GM23338 (cell line): ENCODE measurements around the gene PPBP. TPM values are rescaled to one million over a fixed set of nuclear protein-coding genes. Genes with fewer than 3 reads are reported as not detected.

Experiments
- ATAC-seq: fragments of 200-7000 bp; cut with Tn5 transposase; 3 replicates; pipeline ENCODE4 v1.9.1; 2020
- DNase-seq: peaks from one replicate; pipeline ENCODE4 v3.0.0-alpha.2; 2015; ENCODE audit warnings: low spot score
- H2AFZ ChIP-seq: fragments of 200-600 bp; sonication (generic); 2 replicates; pipeline ENCODE4 v1.8.0; 2016; ENCODE audit warnings: antibody characterized with exemption, mild to moderate bottlenecking, moderate library complexity
- H3F3A ChIP-seq: fragments of 200-600 bp; sonication (generic); replicated peaks from 2 replicates; pipeline ENCODE4 v1.8.0; 2017; ENCODE audit warnings: antibody characterized with exemption, mixed run types, low read depth
- H3K27ac ChIP-seq: fragments of 200-600 bp; sonication (generic); 2 replicates; pipeline ENCODE4 v1.6.1; 2016; ENCODE audit warnings: low read depth
- H3K27me3 ChIP-seq: fragments of 200-600 bp; sonication (generic); 2 replicates; pipeline ENCODE4 v1.8.0; 2016; ENCODE audit warnings: mild to moderate bottlenecking, mixed run types, moderate library complexity; ENCODE audit not compliant: insufficient read depth
- H3K36me3 ChIP-seq: fragments of 200-600 bp; sonication (generic); 2 replicates; pipeline ENCODE4 v1.8.0; 2016; ENCODE audit warnings: mild to moderate bottlenecking; ENCODE audit not compliant: insufficient read depth
- H3K4me1 ChIP-seq: fragments of 200-600 bp; sonication (generic); 2 replicates; pipeline ENCODE4 v1.8.0; 2016; ENCODE audit warnings: mild to moderate bottlenecking, moderate library complexity; ENCODE audit not compliant: insufficient read depth
- H3K4me2 ChIP-seq: fragments of 200-600 bp; sonication (generic); 2 replicates; pipeline ENCODE4 v1.7.1; 2017; ENCODE audit warnings: mixed run types
- H3K4me3 ChIP-seq: fragments of 200-600 bp; sonication (generic); 2 replicates; pipeline ENCODE4 v1.6.1; 2016; ENCODE audit warnings: mixed run types
- H3K79me2 ChIP-seq: fragments of 200-600 bp; sonication (generic); replicated peaks from 2 replicates; pipeline ENCODE4 v1.8.0; 2017; ENCODE audit warnings: mild to moderate bottlenecking; ENCODE audit not compliant: insufficient read depth
- H3K9me2 ChIP-seq: fragments of 200-600 bp; sonication (generic); 2 replicates; pipeline ENCODE4 v1.8.0; 2017; ENCODE audit not compliant: insufficient read depth
- H4K20me1 ChIP-seq: fragments of 200-600 bp; sonication (generic); replicated peaks from 2 replicates; pipeline ENCODE4 v1.8.0; 2017; ENCODE audit warnings: mild to moderate bottlenecking; ENCODE audit not compliant: insufficient read depth
- H3K27ac Mint-ChIP-seq: 2 replicates; pipeline ENCODE4 v1.8.0; 2020; ENCODE audit warnings: inconsistent platforms, mild to moderate bottlenecking, moderate library complexity, mixed read lengths
- H3K27me3 Mint-ChIP-seq: 3 replicates; pipeline ENCODE4 v1.8.0; 2022; ENCODE audit warnings: low read depth, mild to moderate bottlenecking, moderate library complexity, mixed read lengths, inconsistent platforms; ENCODE audit not compliant: insufficient read depth, poor library complexity
- H3K36me3 Mint-ChIP-seq: 3 replicates; pipeline ENCODE4 v1.8.0; 2021; ENCODE audit warnings: low read depth, mild to moderate bottlenecking, inconsistent platforms, moderate library complexity, mixed read lengths
- H3K4me1 Mint-ChIP-seq: 3 replicates; pipeline ENCODE4 v1.8.0; 2020; ENCODE audit warnings: mild to moderate bottlenecking, inconsistent platforms, mixed read lengths
- H3K4me3 Mint-ChIP-seq: 3 replicates; pipeline ENCODE4 v1.8.0; 2021; ENCODE audit warnings: moderate library complexity, mild to moderate bottlenecking, inconsistent platforms, mixed read lengths
- H3K9me3 Mint-ChIP-seq: 3 replicates; pipeline ENCODE4 v1.8.0; 2020; ENCODE audit warnings: moderate library complexity, mild to moderate bottlenecking, inconsistent platforms, mixed read lengths
- EZH2 ChIP-seq: fragments of 200-600 bp; sonication (generic); IDR thresholded peaks from one replicate; pipeline ENCODE4 v1.8.0; 2017; ENCODE audit warnings: antibody characterized with exemption, mild to moderate bottlenecking, low read depth; ENCODE audit not compliant: unreplicated experiment
- EZH2phosphoT487 ChIP-seq: fragments of 200-600 bp; sonication (generic); IDR thresholded peaks from one replicate; pipeline ENCODE4 v1.8.1; 2018; ENCODE audit warnings: antibody characterized with exemption; ENCODE audit not compliant: unreplicated experiment
- JUNB ChIP-seq: IDR thresholded peaks from one replicate; pipeline ENCODE4 v1.6.1; 2016; ENCODE audit warnings: antibody characterized with exemption; ENCODE audit not compliant: unreplicated experiment
- NANOG ChIP-seq: IDR thresholded peaks from 2 replicates; pipeline ENCODE4 v1.6.1; 2016; ENCODE audit warnings: antibody characterized with exemption, borderline replicate concordance
- STAT1 ChIP-seq: IDR thresholded peaks from one replicate; pipeline ENCODE4 v1.6.1; 2016; ENCODE audit warnings: antibody characterized with exemption; ENCODE audit not compliant: unreplicated experiment
- ZNF114 ChIP-seq: fragments of 250-450 bp; sonication (Bioruptor Pico); IDR thresholded peaks from 2 replicates; pipeline ENCODE4 v1.5.0; 2020; ENCODE audit warnings: mild to moderate bottlenecking, moderate library complexity
- polyA plus RNA-seq: library from polyadenylated mRNA; unstranded; fragments of >200 nt; fragmentation: Nextera tagmentation; extraction: Ambion mirVana; gene quantifications from 2 replicates; pipeline ENCODE4 v1.2.1, GENCODE V29; 2016
- total RNA-seq: library from RNA; depleted of rRNA; stranded (reverse); fragments of >200 nt; shearing (Covaris generic); gene quantifications from 2 replicates; pipeline ENCODE4 v1.2.3, GENCODE V29; 2014
- TF ChIP-seq, protein P1 (sequence below): IDR thresholded peaks from 2 replicates; pipeline ENCODE4 v1.6.1; 2016; ENCODE audit warnings: antibody characterized with exemption
- TF ChIP-seq, protein P2 (sequence below), 2 experiments: fragments of 200-600 bp in 1 of 2; sonication (generic) in 1 of 2; conservative IDR thresholded peaks; 2 replicates each; pipeline versions ENCODE4 v1.5.1 to v1.6.1; 2016 to 2017; ENCODE audit warnings: antibody characterized with exemption in 2 of 2, low read depth in 2 of 2, mild to moderate bottlenecking in 2 of 2, moderate library complexity in 1 of 2
- TF ChIP-seq, protein P3 (sequence below): IDR thresholded peaks from one replicate; pipeline ENCODE4 v1.6.1; 2018; ENCODE audit warnings: antibody characterized with exemption; ENCODE audit not compliant: unreplicated experiment

The PPBP gene
- total and polyA plus RNA-seq, 2 experiments from 2014 or later, result 0.35 to 0.50 TPM

DNA sequence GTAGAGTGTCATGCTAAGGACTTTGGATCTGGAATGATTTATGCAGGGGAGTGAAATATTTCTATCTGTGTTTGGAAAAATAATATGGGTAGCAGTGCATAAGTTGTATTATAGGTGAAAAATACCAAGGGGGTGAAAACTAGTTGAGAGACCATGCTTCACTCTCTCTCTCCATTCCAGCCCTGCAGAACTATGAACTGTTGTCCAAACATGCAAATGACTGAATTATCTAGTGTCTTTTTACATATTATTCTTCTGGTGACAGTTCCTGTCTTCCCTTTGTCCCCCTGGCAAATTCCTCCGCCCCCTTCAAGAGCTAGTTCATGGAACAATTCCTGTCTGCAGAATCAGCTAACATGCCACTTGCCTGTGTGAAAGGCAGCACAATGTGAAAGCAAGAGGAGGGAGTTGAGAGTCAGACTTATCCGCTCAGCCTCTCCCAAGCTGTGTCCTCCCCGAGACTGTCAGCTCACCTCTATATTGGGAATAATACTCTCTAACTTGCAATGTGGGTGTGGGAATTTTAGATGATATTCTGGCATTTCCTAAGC, 8.5 kb downstream of the PPBP start:
- peaks cover 8% of the 10 kb centered on the region; the same call in 2 of the 3 replicates for H3K36me3 Mint-ChIP-seq

More for the DNA sequence above, 8.5 kb downstream of the PPBP start:
- H3K4me2 ChIP-seq, result no peak overlapping the region
- H4K20me1 ChIP-seq, result no peaks in the 10 kb centered on the region
- H3K4me1 Mint-ChIP-seq, result peaks cover 28% of the 10 kb centered on the region
- no peaks in the 10 kb centered on the region for H3F3A ChIP-seq
- H3K9me2 ChIP-seq, result peaks cover 10% of the 10 kb centered on the region; the same call in 1 of the 2 replicates
- no peaks in the 10 kb centered on the region for H3K27me3 ChIP-seq
- peak overlapping the region; percentile 49; the same call in 1 of the 2 replicates for H2AFZ ChIP-seq
- ATAC-seq (no peak), DNase-seq (no peak)
- peaks cover 3% of the 10 kb centered on the region for H3K27me3 Mint-ChIP-seq
- no peaks in the 10 kb centered on the region for H3K79me2 ChIP-seq
- H3K36me3 ChIP-seq, result no peaks in the 10 kb centered on the region
- H3K9me3 Mint-ChIP-seq, result peaks cover 5% of the 10 kb centered on the region; the same call in 2 of the 3 replicates
- H3K4me1 ChIP-seq, result peaks cover 13% of the 10 kb centered on the region
- no peak overlapping the region for H3K4me3 Mint-ChIP-seq
- no peak overlapping the region; the same call in 1 of the 2 replicates for H3K27ac Mint-ChIP-seq
- H3K27ac ChIP-seq, result no peak overlapping the region
- H3K4me3 ChIP-seq, result no peak overlapping the region
- TF ChIP-seq NANOG (no peak), EZH2phosphoT487 (no peak), EZH2 (no peak), JUNB (no peak), ZNF114 (no peak), STAT1 (no peak)
- TF ChIP-seq, protein P1, sequence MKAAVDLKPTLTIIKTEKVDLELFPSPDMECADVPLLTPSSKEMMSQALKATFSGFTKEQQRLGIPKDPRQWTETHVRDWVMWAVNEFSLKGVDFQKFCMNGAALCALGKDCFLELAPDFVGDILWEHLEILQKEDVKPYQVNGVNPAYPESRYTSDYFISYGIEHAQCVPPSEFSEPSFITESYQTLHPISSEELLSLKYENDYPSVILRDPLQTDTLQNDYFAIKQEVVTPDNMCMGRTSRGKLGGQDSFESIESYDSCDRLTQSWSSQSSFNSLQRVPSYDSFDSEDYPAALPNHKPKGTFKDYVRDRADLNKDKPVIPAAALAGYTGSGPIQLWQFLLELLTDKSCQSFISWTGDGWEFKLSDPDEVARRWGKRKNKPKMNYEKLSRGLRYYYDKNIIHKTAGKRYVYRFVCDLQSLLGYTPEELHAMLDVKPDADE, result no peak
- TF ChIP-seq, protein P2, sequence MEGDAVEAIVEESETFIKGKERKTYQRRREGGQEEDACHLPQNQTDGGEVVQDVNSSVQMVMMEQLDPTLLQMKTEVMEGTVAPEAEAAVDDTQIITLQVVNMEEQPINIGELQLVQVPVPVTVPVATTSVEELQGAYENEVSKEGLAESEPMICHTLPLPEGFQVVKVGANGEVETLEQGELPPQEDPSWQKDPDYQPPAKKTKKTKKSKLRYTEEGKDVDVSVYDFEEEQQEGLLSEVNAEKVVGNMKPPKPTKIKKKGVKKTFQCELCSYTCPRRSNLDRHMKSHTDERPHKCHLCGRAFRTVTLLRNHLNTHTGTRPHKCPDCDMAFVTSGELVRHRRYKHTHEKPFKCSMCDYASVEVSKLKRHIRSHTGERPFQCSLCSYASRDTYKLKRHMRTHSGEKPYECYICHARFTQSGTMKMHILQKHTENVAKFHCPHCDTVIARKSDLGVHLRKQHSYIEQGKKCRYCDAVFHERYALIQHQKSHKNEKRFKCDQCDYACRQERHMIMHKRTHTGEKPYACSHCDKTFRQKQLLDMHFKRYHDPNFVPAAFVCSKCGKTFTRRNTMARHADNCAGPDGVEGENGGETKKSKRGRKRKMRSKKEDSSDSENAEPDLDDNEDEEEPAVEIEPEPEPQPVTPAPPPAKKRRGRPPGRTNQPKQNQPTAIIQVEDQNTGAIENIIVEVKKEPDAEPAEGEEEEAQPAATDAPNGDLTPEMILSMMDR (conservative IDR thresholded peaks at IDR 0.05; ENCODE audit: low read depth in 2 of 2), result no peak
- TF ChIP-seq, protein P3, sequence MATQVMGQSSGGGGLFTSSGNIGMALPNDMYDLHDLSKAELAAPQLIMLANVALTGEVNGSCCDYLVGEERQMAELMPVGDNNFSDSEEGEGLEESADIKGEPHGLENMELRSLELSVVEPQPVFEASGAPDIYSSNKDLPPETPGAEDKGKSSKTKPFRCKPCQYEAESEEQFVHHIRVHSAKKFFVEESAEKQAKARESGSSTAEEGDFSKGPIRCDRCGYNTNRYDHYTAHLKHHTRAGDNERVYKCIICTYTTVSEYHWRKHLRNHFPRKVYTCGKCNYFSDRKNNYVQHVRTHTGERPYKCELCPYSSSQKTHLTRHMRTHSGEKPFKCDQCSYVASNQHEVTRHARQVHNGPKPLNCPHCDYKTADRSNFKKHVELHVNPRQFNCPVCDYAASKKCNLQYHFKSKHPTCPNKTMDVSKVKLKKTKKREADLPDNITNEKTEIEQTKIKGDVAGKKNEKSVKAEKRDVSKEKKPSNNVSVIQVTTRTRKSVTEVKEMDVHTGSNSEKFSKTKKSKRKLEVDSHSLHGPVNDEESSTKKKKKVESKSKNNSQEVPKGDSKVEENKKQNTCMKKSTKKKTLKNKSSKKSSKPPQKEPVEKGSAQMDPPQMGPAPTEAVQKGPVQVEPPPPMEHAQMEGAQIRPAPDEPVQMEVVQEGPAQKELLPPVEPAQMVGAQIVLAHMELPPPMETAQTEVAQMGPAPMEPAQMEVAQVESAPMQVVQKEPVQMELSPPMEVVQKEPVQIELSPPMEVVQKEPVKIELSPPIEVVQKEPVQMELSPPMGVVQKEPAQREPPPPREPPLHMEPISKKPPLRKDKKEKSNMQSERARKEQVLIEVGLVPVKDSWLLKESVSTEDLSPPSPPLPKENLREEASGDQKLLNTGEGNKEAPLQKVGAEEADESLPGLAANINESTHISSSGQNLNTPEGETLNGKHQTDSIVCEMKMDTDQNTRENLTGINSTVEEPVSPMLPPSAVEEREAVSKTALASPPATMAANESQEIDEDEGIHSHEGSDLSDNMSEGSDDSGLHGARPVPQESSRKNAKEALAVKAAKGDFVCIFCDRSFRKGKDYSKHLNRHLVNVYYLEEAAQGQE, result no peak
